Limb (tissue), 2 donors: ENCODE data around the gene PCDHB3.
"Not testable (repeated sequence)": the region's sequence is repeated elsewhere in the genome, so short reads cannot be mapped to it uniquely, and the experiment has no call there.

Source experiments
- DNase-seq, 2 donors: peaks; one replicate each; pipeline ENCODE4 v3.0.0-alpha.2; 2016; ENCODE audit errors: extremely low spot score in 2 of 2

Gene PCDHB3

DNA sequence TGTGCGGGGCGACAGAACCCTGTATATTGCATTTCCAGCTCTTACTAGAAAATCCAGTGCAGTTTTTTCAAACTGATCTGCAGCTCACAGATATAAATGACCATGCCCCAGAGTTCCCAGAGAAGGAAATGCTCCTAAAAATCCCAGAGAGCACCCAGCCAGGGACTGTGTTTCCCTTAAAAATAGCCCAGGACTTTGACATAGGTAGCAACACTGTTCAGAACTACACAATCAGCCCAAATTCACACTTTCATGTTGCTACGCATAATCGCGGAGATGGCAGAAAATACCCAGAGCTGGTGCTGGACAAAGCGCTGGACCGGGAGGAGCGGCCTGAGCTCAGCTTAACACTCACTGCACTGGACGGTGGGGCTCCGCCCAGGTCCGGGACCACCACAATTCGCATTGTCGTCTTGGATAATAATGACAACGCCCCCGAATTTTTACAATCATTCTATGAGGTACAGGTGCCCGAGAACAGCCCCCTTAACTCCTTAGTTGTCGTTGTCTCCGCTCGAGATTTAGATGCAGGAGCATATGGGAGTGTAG is 35.5 kb downstream of the PCDHB3 start:
- no peak for DNase-seq

DNA sequence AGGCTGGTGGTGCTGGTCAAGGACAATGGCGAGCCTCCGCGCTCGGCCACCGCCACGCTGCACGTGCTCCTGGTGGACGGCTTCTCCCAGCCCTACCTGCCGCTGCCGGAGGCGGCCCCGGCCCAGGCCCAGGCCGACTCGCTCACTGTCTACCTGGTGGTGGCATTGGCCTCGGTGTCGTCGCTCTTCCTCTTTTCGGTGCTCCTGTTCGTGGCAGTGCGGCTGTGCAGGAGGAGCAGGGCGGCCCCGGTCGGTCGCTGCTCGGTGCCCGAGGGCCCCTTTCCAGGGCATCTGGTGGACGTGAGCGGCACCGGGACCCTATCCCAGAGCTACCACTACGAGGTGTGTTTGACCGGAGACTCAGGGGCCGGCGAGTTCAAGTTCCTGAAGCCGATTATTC is 37.1 kb downstream of the PCDHB3 start:
- not testable (repeated sequence) for DNase-seq

DNA sequence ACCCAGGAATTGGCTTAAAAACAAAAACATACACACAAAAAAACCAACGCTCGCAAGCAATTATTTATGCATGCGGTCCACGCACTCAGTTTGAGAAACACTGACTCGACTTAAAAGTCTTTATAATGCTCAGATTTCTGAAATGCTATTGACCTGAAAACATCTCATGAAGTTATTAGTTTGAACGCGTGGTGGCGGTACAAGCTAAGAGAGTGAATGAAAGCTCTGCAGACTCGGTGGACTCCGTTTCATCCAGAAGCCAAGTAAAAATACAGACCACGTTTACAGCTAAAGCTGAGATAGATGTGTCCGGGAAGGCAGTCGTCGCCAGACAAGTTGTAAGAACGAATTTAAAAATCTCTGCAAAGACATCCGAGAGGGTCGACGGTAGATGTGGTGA is 49.5 kb downstream of the PCDHB3 start, which contains the start of gene PCDHB6:
Gene PCDHB6 (plus strand): TSS at position 246 of the 400 bp plus-strand sequence. CDS start 201 bp downstream, outside the sequence.
- DNase-seq: no peak

DNA sequence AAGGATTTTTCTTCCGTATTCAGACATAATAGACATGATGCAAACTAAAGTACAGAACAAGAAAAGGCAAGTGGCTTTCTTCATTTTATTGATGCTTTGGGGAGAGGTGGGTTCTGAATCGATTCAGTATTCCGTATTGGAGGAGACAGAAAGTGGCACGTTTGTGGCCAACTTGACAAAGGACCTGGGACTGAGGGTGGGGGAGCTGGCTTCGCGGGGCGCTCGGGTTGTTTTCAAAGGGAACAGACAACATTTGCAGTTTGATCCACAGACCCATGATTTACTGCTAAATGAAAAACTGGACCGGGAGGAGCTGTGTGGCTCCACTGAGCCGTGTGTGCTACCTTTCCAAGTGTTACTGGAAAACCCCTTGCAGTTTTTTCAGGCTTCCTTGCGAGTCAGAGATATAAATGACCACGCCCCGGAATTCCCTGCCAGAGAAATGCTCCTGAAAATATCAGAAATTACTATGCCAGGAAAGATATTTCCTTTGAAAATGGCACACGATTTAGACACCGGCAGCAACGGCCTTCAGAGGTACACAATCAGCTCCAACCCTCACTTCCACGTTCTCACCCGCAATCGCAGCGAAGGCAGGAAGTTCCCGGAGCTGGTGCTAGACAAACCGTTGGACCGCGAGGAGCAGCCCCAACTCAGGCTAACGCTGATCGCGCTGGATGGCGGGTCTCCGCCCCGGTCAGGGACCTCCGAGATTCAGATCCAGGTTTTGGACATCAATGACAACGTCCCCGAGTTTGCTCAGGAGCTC is 50.1 kb downstream of the PCDHB3 start:
- DNase-seq: no peak

DNA sequence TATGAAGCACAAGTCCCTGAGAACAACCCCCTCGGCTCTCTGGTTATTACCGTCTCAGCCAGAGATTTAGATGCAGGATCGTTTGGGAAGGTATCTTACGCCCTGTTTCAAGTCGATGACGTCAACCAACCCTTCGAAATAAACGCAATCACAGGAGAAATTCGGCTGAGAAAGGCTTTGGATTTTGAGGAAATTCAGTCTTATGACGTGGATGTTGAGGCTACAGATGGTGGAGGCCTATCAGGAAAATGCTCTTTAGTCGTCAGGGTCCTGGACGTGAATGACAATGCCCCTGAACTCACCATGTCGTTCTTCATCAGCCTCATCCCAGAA is 50.7 kb downstream of the PCDHB3 start:
- DNase-seq: no peak

DNA sequence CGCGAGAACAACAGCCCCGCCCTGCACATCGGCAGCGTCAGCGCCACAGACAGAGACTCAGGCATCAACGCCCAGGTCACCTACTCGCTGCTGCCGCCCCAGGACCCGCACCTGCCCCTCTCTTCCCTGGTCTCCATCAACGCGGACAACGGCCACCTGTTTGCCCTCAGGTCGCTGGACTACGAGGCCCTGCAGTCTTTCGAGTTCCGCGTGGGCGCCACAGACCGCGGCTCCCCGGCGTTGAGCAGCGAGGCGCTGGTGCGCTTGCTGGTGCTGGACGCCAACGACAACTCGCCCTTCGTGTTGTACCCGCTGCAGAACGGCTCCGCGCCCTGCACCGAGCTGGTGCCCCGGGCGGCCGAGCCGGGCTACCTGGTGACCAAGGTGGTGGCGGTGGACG is 51.4 kb downstream of the PCDHB3 start:
- DNase-seq: not testable (repeated sequence)

DNA sequence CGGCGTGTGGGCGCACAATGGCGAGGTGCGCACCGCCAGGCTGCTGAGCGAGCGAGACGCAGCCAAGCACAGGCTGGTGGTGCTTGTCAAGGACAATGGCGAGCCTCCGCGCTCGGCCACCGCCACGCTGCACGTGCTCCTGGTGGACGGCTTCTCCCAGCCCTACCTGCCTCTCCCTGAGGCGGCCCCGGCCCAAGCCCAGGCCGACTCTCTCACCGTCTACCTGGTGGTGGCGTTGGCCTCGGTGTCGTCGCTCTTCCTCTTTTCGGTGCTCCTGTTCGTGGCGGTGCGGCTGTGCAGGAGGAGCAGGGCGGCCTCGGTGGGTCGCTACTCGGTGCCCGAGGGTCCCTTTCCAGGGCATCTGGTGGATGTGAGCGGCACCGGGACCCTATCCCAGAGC is 51.8 kb downstream of the PCDHB3 start:
- DNase-seq: not testable (repeated sequence)
